ENCODE results near the gene TYRO3. TPM values are rescaled to one million over a fixed set of nuclear protein-coding genes. Genes with fewer than 3 reads are reported as not detected.

Gene TYRO3
- total and polyA plus RNA-seq, 2 donors (not counting 1 experiment from before 2014, with no cell fraction given) = 0.05 TPM; not detected in 1

DNA sequence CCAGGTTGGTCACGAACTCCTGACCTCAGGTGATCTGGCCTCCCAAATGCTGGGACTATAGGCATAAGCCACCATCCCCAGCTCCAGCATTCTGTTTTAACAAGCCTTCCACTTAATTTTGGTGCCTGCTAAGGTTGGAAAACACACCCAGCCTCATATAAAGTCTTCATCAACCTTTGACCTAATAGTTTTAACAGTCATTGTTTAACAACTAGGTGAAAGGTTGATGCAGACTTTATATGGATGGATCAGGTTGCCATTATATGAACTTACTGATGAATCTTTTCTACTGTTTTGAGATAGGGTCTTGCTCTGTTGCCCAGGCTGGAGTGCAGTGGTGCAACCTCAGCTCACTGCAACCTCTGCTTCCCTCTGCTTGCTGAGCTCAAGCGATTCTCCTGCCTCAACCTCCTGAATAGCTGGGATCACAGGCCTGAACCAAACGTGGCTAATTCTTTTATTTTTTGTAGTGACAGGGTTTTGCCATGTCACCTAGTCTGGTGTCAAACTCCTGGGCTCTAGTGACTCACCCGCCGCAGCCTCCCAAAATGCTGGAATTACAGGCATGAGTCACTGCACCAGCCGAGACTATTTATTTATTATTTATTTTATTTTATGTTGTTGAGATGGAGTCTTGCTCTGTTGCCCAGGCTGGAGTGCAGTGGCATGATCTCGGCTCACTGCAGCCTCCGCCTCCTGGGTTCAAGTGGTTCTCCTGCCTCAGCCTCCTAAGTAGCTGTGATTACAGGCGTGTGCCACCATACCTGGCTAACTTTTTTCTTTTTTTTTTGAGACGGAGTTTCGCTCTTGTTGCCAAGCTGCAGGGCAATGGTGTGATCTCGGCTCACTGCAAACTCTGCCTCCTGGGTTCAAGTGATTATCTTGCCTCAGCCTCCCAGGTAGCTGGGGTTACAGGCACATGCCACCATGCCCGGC lies 11.9 kb upstream of the TYRO3 start:
- CTCF ChIA-PET = no interaction called here
- Histone ChIP-seq H3K9me3 (ENCODE audit: control extremely low read depth in 1 of 3, control insufficient read depth in 2 of 3, insufficient read depth in 1 of 3, low read length in 2 of 3) (no peaks in the 10 kb centered on the region), H3K36me3 (replicated peaks in 1 of 2; ENCODE audit: control extremely low read depth in 1 of 2, control insufficient read depth in 1 of 2, extremely low read depth in 1 of 2, insufficient read depth in 2 of 2, low read length in 1 of 2) (no peaks in the 10 kb centered on the region), H2AFZ (ENCODE audit: insufficient read depth, low read depth, low read length, poor library complexity, severe bottlenecking) (no peak overlapping the region), H3K4me2 (replicated peaks; ENCODE audit: low read depth, low read length, poor library complexity, severe bottlenecking) (no peak overlapping the region), H3K27ac (ENCODE audit: low read length in 2 of 2) (no peak overlapping the region), H4K20me1 (ENCODE audit: control insufficient read depth, insufficient read depth, low read length, poor library complexity, severe bottlenecking) (no peaks in the 10 kb centered on the region), H3K9ac (ENCODE audit: low read length) (no peak overlapping the region), H3K27me3 (replicated peaks in 1 of 4; ENCODE audit: control extremely low read depth in 1 of 4, control insufficient read depth in 3 of 4, insufficient read depth in 4 of 4, low read length in 3 of 4) (peaks cover 0 to 4% (median 0%) of the 10 kb centered on the region in 4 experiments), H3K4me3 (ENCODE audit: control extremely low read depth in 1 of 5, extremely low read depth in 1 of 5, insufficient read depth in 1 of 5, low read depth in 2 of 5, low read length in 4 of 5) (no peak overlapping the region), H3K79me2 (ENCODE audit: control insufficient read depth, insufficient read depth, low read length) (peaks cover 10% of the 10 kb centered on the region), H3K4me1 (ENCODE audit: control insufficient read depth in 2 of 2, insufficient read depth in 2 of 2, low read length in 2 of 2) (peaks cover 6 to 11% of the 10 kb centered on the region in 2 donors)
- Mint-ChIP-seq H3K4me1 (peaks cover 10% of the 10 kb centered on the region), H3K27me3 (peaks cover 4% of the 10 kb centered on the region), H3K4me3 (no peak overlapping the region), H3K27ac (no peak overlapping the region), H3K9me3 (ENCODE audit: insufficient read depth) (no peaks in the 10 kb centered on the region)
- TF ChIP-seq, protein P1, sequence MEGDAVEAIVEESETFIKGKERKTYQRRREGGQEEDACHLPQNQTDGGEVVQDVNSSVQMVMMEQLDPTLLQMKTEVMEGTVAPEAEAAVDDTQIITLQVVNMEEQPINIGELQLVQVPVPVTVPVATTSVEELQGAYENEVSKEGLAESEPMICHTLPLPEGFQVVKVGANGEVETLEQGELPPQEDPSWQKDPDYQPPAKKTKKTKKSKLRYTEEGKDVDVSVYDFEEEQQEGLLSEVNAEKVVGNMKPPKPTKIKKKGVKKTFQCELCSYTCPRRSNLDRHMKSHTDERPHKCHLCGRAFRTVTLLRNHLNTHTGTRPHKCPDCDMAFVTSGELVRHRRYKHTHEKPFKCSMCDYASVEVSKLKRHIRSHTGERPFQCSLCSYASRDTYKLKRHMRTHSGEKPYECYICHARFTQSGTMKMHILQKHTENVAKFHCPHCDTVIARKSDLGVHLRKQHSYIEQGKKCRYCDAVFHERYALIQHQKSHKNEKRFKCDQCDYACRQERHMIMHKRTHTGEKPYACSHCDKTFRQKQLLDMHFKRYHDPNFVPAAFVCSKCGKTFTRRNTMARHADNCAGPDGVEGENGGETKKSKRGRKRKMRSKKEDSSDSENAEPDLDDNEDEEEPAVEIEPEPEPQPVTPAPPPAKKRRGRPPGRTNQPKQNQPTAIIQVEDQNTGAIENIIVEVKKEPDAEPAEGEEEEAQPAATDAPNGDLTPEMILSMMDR (IDR thresholded peaks at IDR 0.05) = no peak
- TF ChIP-seq EZH2 (IDR thresholded peaks at IDR 0.05; ENCODE audit: borderline replicate concordance, insufficient read depth, low read depth, low read length, poor library complexity, severe bottlenecking) = no peak
- WGBS (ENCODE audit: insufficient coverage) = 95% methylated on average over 7 of the region's 13 CpGs
- ATAC-seq (ENCODE audit: low read depth) (no peak), DNase-seq (no peak)
- intact Hi-C loops (cut with micrococcal nuclease) = no loop called here
- POLR2A ChIA-PET = no interaction called here
